Upper lobe of left lung (tissue), 6 donors: ENCODE results near the gene POMGNT2. TPM values are rescaled to one million over a fixed set of nuclear protein-coding genes. Genes with fewer than 3 reads are reported as not detected.

ENCODE experiments used
- ATAC-seq, 2 donors: fragments of 200-7000 bp; cut with Tn5 transposase; one replicate each; pipeline ENCODE4 v1.9.1; 2022; ENCODE audit warnings: mild to moderate bottlenecking in 2 of 2, moderate library complexity in 2 of 2; ENCODE audit not compliant: low FRiP score in 2 of 2
- DNase-seq, 2 donors: peaks; one replicate each; pipeline ENCODE4 v3.0.0-alpha.2; 2019 to 2020
- H3K27ac ChIP-seq, 4 donors: fragments of 200-600 bp; sonication (generic); one replicate each; pipeline ENCODE4 v1.5.1; 2016 to 2019
- H3K27me3 ChIP-seq, 4 donors: fragments of 200-600 bp; sonication (generic); one replicate each; pipeline ENCODE4 v1.5.1; 2017 to 2019
- H3K36me3 ChIP-seq, 4 donors: fragments of 200-600 bp; sonication (generic); one replicate each; pipeline ENCODE4 v1.5.1; 2016 to 2019
- H3K4me1 ChIP-seq, 4 donors: fragments of 200-600 bp; sonication (generic); one replicate each; pipeline ENCODE4 v1.5.1; 2018 to 2019
- H3K4me3 ChIP-seq, 4 donors: fragments of 200-600 bp; sonication (generic); one replicate each; pipeline ENCODE4 v1.5.1; 2017 to 2019; ENCODE audit warnings: mild to moderate bottlenecking in 2 of 4, moderate library complexity in 1 of 4
- H3K9me3 ChIP-seq, 4 donors: fragments of 200-600 bp; sonication (generic); one replicate each; pipeline ENCODE4 v1.5.1; 2018 to 2019
- EP300 ChIP-seq, 4 donors: sonication (generic); formaldehyde crosslinking; IDR thresholded peaks; one replicate each; pipeline ENCODE4 v1.5.1; 2017; ENCODE audit warnings: antibody characterized with exemption in 4 of 4, control low read depth in 2 of 4
- POLR2A ChIP-seq, 4 donors: fragments of 450-650 bp; IDR thresholded peaks; one replicate each; pipeline ENCODE4 v1.5.1; 2016 to 2017; ENCODE audit warnings: antibody characterized with exemption in 4 of 4, mild to moderate bottlenecking in 2 of 4
- POLR2AphosphoS5 ChIP-seq, 2 donors: sonication (generic); formaldehyde crosslinking; IDR thresholded peaks; one replicate each; pipeline ENCODE4 v1.5.1; 2017; ENCODE audit warnings: antibody characterized with exemption in 2 of 2
- WGBS, 2 donors: methylation state at CpG; one replicate each; pipeline ENCODE4 v1.1.5; 2017 to 2018; 5-methylcytosine and 5-hydroxymethylcytosine counted together
- total RNA-seq, 6 donors: library from RNA; depleted of rRNA in 4 of 6; stranded (reverse); fragments of >200 nt in 4 of 6; gene quantifications; one replicate each; pipeline versions ENCODE4 v1.1.0 to v1.2.1, GENCODE V29; 2016 to 2021
- TF ChIP-seq, protein P1 (sequence below), 6 experiments: fragments of 450-650 bp in 4 of 6; fragments of 200-600 bp in 2 of 6; sonication (generic) in 2 of 6; IDR thresholded peaks; one replicate each; pipeline ENCODE4 v1.5.1; 2016 to 2019; ENCODE audit warnings: antibody characterized with exemption in 6 of 6
- donor health status: DM: no; HTN: no; CAD: no; lungs with moderate emphysema.
- donor health status: DM: no; HTN: yes; CAD: no; lungs with severe emphysema.

The POMGNT2 gene
- total RNA-seq, 6 donors from 2014 or later = 10.5 to 25.1 (median 14.1) TPM

DNA sequence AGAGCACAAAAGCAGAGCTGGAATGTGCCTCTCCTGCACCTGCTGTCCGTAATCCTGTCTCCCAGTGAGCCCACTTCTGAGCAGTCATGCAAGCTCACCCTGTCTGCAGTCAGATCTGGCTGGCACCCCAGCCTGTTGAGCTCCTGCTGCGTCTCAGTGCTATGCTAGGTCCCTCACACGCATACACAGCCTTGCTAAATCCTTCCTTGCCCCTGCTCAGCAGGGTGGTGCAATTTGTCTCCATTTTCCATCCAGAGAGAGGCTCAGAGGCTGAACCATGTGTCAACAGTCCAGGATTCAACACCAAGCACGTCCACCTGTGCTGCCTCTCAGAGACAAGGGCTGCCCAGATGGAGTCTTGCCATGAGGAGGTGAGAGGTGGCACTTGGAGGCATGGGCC lies 11.0 kb downstream of the POMGNT2 start:
- ATAC-seq = peak in 1 of 2 donors; percentile 36
- Histone ChIP-seq H3K4me1 (peaks cover 0 to 5% (median 2%) of the 10 kb centered on the region in 4 donors), H3K9me3 (no peaks in the 10 kb centered on the region)

DNA sequence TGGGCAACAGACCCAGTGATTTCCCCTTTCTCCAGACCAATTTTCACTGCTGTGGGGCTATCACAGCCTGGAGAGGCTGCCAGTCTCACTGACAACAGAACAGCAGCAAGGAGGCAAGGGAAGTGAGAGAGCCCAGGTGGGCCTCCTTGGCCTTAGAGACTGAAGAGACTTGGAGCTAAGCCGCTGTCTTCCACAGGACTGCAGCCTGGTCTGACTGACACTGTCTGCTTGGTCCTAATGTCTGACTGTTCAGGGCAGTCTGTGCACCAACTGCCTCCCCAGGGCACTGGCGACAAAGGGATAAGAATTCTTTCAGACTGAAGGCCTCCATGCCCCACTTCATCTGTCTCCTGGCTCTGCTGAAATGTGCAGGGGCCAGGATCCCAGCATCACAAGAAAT lies 11.5 kb downstream of the POMGNT2 start:
- Histone ChIP-seq H3K27me3 (no peaks in the 10 kb centered on the region), H3K4me3 (no peak overlapping the region), H3K36me3 (no peaks in the 10 kb centered on the region), H3K9me3 (no peaks in the 10 kb centered on the region), H3K27ac (no peak overlapping the region), H3K4me1 (peaks cover 0 to 5% (median 2%) of the 10 kb centered on the region in 4 donors)
- no peak for DNase-seq
- 93% methylated on average over 2 of the region's 2 CpGs; no CpG with 5 or more reads in 1 of the 2 donors for WGBS, 2 donors
- ATAC-seq = no peak
- TF ChIP-seq POLR2A (IDR thresholded peaks at IDR 0.05) (no peak), POLR2AphosphoS5 (IDR thresholded peaks at IDR 0.05) (no peak), EP300 (IDR thresholded peaks at IDR 0.05) (no peak)
- TF ChIP-seq, protein P1, sequence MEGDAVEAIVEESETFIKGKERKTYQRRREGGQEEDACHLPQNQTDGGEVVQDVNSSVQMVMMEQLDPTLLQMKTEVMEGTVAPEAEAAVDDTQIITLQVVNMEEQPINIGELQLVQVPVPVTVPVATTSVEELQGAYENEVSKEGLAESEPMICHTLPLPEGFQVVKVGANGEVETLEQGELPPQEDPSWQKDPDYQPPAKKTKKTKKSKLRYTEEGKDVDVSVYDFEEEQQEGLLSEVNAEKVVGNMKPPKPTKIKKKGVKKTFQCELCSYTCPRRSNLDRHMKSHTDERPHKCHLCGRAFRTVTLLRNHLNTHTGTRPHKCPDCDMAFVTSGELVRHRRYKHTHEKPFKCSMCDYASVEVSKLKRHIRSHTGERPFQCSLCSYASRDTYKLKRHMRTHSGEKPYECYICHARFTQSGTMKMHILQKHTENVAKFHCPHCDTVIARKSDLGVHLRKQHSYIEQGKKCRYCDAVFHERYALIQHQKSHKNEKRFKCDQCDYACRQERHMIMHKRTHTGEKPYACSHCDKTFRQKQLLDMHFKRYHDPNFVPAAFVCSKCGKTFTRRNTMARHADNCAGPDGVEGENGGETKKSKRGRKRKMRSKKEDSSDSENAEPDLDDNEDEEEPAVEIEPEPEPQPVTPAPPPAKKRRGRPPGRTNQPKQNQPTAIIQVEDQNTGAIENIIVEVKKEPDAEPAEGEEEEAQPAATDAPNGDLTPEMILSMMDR (IDR thresholded peaks at IDR 0.05) = no peak

More for the DNA sequence above, 11.0 kb downstream of the POMGNT2 start:
- Histone ChIP-seq H3K27ac (no peak overlapping the region), H3K4me3 (no peak overlapping the region), H3K36me3 (no peaks in the 10 kb centered on the region), H3K27me3 (no peaks in the 10 kb centered on the region)
- no peak for DNase-seq
- TF ChIP-seq EP300 (IDR thresholded peaks at IDR 0.05) (no peak), POLR2A (IDR thresholded peaks at IDR 0.05) (no peak), POLR2AphosphoS5 (IDR thresholded peaks at IDR 0.05) (no peak)
- TF ChIP-seq, protein P1 (IDR thresholded peaks at IDR 0.05) = no peak
- WGBS, 2 donors = 88 to 94% methylated on average over 4 of the region's 4 CpGs

DNA sequence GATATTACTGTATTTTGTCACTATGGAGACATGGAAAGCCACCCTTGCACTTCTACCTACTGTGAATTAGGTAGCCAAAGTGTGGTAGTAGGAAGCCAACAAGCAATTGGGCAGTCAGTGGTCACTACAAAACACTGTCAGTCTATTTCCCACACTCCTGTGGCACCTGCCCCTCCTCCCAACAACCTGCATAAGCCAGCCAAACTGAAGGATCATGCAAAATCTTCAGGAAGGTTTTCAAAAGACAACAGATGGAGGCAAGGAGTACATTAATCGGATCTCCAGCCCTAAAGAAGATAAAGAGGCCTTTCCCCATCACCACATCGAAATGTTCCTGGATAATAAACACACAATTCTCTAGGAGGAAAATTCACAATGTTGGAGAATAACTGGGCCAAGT lies 11.9 kb downstream of the POMGNT2 start:
- Histone ChIP-seq H3K9me3 (no peaks in the 10 kb centered on the region), H3K36me3 (no peaks in the 10 kb centered on the region), H3K4me1 (peaks cover 0 to 5% (median 2%) of the 10 kb centered on the region in 4 donors), H3K4me3 (no peak overlapping the region), H3K27ac (no peak overlapping the region), H3K27me3 (no peaks in the 10 kb centered on the region)
- ATAC-seq (no peak), DNase-seq (no peak)
- WGBS, 2 donors = 88 to 96% methylated on average over 2 of the region's 2 CpGs
- TF ChIP-seq POLR2AphosphoS5 (IDR thresholded peaks at IDR 0.05) = no peak

DNA sequence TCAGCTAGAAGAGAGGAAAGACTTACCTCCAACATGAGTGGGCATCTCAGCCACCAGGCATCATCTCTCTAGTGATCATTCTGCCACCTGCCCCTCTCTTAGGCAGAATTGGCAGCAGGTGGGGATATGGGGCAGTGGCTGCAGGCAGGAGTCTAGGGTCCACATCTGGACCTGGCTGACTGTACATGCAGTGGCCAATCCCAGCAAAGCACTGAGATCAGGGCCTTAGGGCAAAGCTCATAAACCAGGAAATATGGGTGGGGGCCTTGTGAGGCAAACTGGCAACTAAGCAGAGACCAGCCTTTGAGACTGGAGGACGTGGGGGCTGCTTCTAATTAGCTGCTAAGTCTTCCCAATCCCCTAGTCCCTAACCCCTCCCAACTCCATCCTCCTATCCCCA lies 12.9 kb downstream of the POMGNT2 start:
- no peak for DNase-seq
- TF ChIP-seq EP300 (IDR thresholded peaks at IDR 0.05) (no peak), POLR2AphosphoS5 (IDR thresholded peaks at IDR 0.05) (no peak), POLR2A (IDR thresholded peaks at IDR 0.05) (no peak)
- TF ChIP-seq, protein P1 (IDR thresholded peaks at IDR 0.05) = no peak
- Histone ChIP-seq H3K9me3 (no peaks in the 10 kb centered on the region), H3K36me3 (no peaks in the 10 kb centered on the region), H3K4me1 (peaks cover 0 to 5% (median 2%) of the 10 kb centered on the region in 4 donors), H3K4me3 (no peak overlapping the region), H3K27me3 (no peaks in the 10 kb centered on the region), H3K27ac (no peak overlapping the region)
- 60 to 75% methylated on average over 1 of the region's 1 CpG for WGBS, 2 donors
- ATAC-seq = no peak

DNA sequence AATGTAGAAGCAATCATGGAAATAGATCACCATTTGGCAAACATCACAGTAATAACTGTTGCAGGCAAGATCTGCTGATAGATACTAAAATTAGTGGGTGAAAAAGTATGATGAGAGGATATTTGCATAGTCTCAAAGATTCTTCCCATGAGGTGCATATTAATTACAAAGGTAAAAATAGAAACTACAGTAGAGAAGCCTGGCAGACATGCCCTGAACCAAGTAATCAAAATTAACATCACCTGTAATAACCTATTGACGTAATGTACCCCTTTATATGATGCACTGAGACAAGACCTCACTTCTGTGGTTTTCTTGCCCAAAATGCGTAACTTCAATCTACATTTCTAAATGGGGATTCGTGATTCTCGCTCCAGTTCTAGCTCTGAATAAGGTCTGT lies 14.4 kb downstream of the POMGNT2 start:
- TF ChIP-seq, protein P1 (IDR thresholded peaks at IDR 0.05) = no peak
- TF ChIP-seq EP300 (IDR thresholded peaks at IDR 0.05) (no peak), POLR2AphosphoS5 (IDR thresholded peaks at IDR 0.05) (no peak), POLR2A (IDR thresholded peaks at IDR 0.05) (no peak)
- whole genome bisulfite sequencing, 2 donors = 92 to 99% methylated on average over 4 of the region's 4 CpGs
- H3K27me3 ChIP-seq = no peaks in the 10 kb centered on the region
- H3K9me3 ChIP-seq = no peaks in the 10 kb centered on the region
- no peak for ATAC-seq
- no peak overlapping the region for H3K4me3 ChIP-seq
- H3K36me3 ChIP-seq = no peaks in the 10 kb centered on the region
- DNase-seq = no peak
- H3K4me1 ChIP-seq = peaks cover 0 to 5% (median 2%) of the 10 kb centered on the region in 4 donors
- H3K27ac ChIP-seq = no peak overlapping the region
